Activated CD4-positive, alpha-beta memory T cell treated with anti-CD3 and anti-CD28 coated beads, Interleukin-2, amount 10 ng/mL, durations not matched to agents 7 days and 5 days (primary cell): ENCODE results near the gene PPP4R2. TPM values are rescaled to one million over a fixed set of nuclear protein-coding genes. Genes with fewer than 3 reads are reported as not detected.

Source experiments
- CTCF ChIA-PET: fragments of 350-600 bp; sonication (Branson Sonifier 250); formaldehyde crosslinking; loops from one replicate; lab custom pipeline; 2021; ENCODE audit warnings: antibody characterized with exemption, inconsistent platforms; lab: Charles Lee
- POLR2A ChIA-PET: fragments of 350-600 bp; sonication (Branson Sonifier 250); formaldehyde crosslinking; loops from one replicate; lab custom pipeline; 2021; ENCODE audit warnings: antibody characterized with exemption; lab: Charles Lee
- DNase-seq: peaks from one replicate; pipeline ENCODE4 v3.0.0-alpha.2; 2020
- H3K27ac Mint-ChIP-seq: one replicate; pipeline ENCODE4 v1.8.0; 2021; ENCODE audit warnings: mild to moderate bottlenecking, mixed read lengths
- H3K27me3 Mint-ChIP-seq: one replicate; pipeline ENCODE4 v1.8.0; 2021; ENCODE audit warnings: mixed read lengths
- H3K36me3 Mint-ChIP-seq: one replicate; pipeline ENCODE4 v1.8.0; 2021; ENCODE audit warnings: low read depth, mixed read lengths
- H3K4me1 Mint-ChIP-seq: one replicate; pipeline ENCODE4 v1.8.0; 2021; ENCODE audit warnings: mixed read lengths
- H3K4me3 Mint-ChIP-seq: one replicate; pipeline ENCODE4 v1.8.0; 2021; ENCODE audit warnings: mild to moderate bottlenecking, mixed read lengths
- H3K9me3 Mint-ChIP-seq: one replicate; pipeline ENCODE4 v1.8.0; 2021; ENCODE audit warnings: mixed read lengths
- total RNA-seq, 2 experiments: library from RNA; stranded (reverse); gene quantifications; one replicate each; pipeline ENCODE4 v1.2.3, GENCODE V29; 2021

Gene PPP4R2
- total RNA-seq, 2 experiments from 2014 or later = 105 to 106 TPM

DNA sequence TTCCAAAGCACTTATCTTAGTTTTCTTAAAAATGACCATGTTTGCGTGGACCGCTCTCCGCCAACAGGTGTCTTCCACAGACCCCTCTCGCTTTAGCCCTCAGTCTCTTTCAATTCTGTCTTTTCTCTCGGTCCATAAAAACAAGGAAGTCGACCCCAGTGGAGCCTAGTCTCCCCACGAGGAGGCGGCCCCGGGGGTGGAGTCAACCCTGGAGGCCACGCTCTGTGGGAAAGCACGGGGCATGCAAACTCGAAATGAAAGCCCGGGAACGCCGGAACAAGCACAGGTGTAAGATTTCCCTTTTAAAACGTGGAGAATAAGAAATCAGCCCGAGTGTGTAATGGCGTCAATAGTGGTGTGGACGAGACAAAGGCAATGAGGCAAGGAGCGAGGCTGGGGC lies 113.9 kb downstream of the PPP4R2 start:
- no peaks in the 10 kb centered on the region for H3K9me3 Mint-ChIP-seq
- H3K4me3 Mint-ChIP-seq = no peak overlapping the region
- POLR2A ChIA-PET = no interaction called here
- H3K36me3 Mint-ChIP-seq = no peaks in the 10 kb centered on the region
- H3K27ac Mint-ChIP-seq = no peak overlapping the region
- CTCF ChIA-PET = interaction anchor here (1.0 kb wide), 1 partner anchor 9 kb away, joined by 3 read pairs; no protein-coding TSS in a partner anchor
- H3K27me3 Mint-ChIP-seq = no peaks in the 10 kb centered on the region
- H3K4me1 Mint-ChIP-seq = no peaks in the 10 kb centered on the region
- no peak for DNase-seq

DNA sequence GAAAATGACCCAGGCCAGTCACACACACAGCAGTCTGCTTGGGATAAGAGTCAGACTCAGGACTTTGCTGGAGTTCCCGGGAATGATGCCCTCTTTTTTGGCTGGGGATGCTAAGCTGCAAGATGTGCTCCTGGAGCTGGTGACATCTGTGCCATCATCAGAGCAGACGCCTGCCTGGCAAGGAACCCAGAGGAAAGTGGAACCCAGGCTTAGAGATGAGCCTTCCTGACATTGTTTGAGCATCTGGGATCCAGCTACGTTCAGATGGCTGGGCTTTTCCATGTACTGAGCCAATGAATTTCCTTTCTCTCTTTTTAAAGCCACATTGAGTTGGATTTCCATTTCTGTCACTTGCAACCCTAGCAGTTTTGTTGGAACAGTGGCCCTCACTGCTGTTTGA lies 118.1 kb downstream of the PPP4R2 start:
- CTCF ChIA-PET = interaction anchor here (1.4 kb wide), 1 partner anchor 12 kb away, joined by 3 read pairs; no protein-coding TSS in a partner anchor
- POLR2A ChIA-PET = no interaction called here
- DNase-seq = no peak
- H3K27ac Mint-ChIP-seq = no peak overlapping the region
- no peaks in the 10 kb centered on the region for H3K36me3 Mint-ChIP-seq
- no peaks in the 10 kb centered on the region for H3K9me3 Mint-ChIP-seq
- no peaks in the 10 kb centered on the region for H3K4me1 Mint-ChIP-seq
- H3K27me3 Mint-ChIP-seq = peaks cover 2% of the 10 kb centered on the region
- no peak overlapping the region for H3K4me3 Mint-ChIP-seq

DNA sequence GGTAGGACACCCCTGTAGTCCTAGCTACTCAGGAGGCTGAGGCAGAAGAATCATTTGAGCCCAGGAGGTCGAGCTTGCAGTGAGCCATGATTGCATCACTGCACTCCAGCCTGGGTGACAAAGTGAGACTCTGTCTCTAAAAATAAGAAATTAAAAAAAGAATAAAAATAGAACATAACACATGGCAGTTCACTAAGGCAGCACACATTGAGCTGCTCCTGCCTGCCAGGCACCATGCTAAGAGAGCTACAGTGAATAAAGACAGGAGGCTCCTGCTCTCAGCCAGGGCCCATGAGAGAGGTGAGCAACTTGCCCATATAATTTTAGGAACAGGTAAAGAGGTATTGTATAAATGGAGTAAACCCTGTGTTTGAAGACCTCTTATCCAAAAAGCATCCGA lies 119.2 kb downstream of the PPP4R2 start:
- no peaks in the 10 kb centered on the region for H3K36me3 Mint-ChIP-seq
- H3K27me3 Mint-ChIP-seq = peaks cover 2% of the 10 kb centered on the region
- H3K9me3 Mint-ChIP-seq = no peaks in the 10 kb centered on the region
- no peaks in the 10 kb centered on the region for H3K4me1 Mint-ChIP-seq
- no peak for DNase-seq
- no peak overlapping the region for H3K4me3 Mint-ChIP-seq
- POLR2A ChIA-PET = no interaction called here
- CTCF ChIA-PET = interaction anchor here (1.4 kb wide), 1 partner anchor 13 kb away, joined by 3 read pairs; no protein-coding TSS in a partner anchor
- H3K27ac Mint-ChIP-seq = no peak overlapping the region

Other genes starting within 250 kb of the PPP4R2 start
- 10 to 100 TPM; 16.7 to 20.6 TPM for gene SHQ1, start 148.4 kb upstream of the PPP4R2 start, total RNA-seq
- not detected for gene GXYLT2, start 108.8 kb upstream of the PPP4R2 start, total RNA-seq
- gene EBLN2, start 64.8 kb downstream of the PPP4R2 start, total RNA-seq = 1 to 10 TPM; 6.3 to 7.1 TPM